ENCODE data around the gene AMDHD2.
A peak's percentile ranks its signal among the peaks of the same experiment; 100 is the strongest.

Gene AMDHD2

GRCh38 chr16:2514333-2515179, 5.6 kb upstream of the AMDHD2 start:
- peaks cover 4% of the 10 kb centered on the region for H3K36me3 ChIP-seq (ENCODE audit: insufficient read depth, low read length)
- peak overlapping the region; percentile 90 for H3K27ac ChIP-seq (ENCODE audit: low read depth, low read length)
- H3K4me1 ChIP-seq (ENCODE audit: insufficient read depth, low read length): peaks cover 69% of the 10 kb centered on the region
- H3K9me3 ChIP-seq (ENCODE audit: low read length): no peaks in the 10 kb centered on the region
- H3K4me3 ChIP-seq (ENCODE audit: low read depth in 1 of 2, low read length in 2 of 2): peak overlapping the region; percentile 90 to 95
- H3K9ac ChIP-seq (ENCODE audit: low read length): peak overlapping the region; percentile 99
- no peaks in the 10 kb centered on the region for H3K27me3 ChIP-seq (ENCODE audit: control insufficient read depth in 1 of 2, insufficient read depth in 2 of 2, low read length in 2 of 2)

- no peaks in the 10 kb centered on the region for H3K27me3 ChIP-seq (ENCODE audit: control insufficient read depth in 1 of 2, insufficient read depth in 2 of 2, low read length in 2 of 2)
- H3K9me3 ChIP-seq (ENCODE audit: low read length): no peaks in the 10 kb centered on the region
- H3K36me3 ChIP-seq (ENCODE audit: insufficient read depth, low read length): peaks cover 4% of the 10 kb centered on the region
- peak overlapping the region; percentile 90 for H3K27ac ChIP-seq (ENCODE audit: low read depth, low read length)
- peaks cover 70% of the 10 kb centered on the region for H3K4me1 ChIP-seq (ENCODE audit: insufficient read depth, low read length)
- H3K9ac ChIP-seq (ENCODE audit: low read length): peak overlapping the region; percentile 99
- H3K4me3 ChIP-seq (ENCODE audit: low read depth in 1 of 2, low read length in 2 of 2): peak overlapping the region; percentile 90 to 95
Observed at GRCh38 chr16:2515180-2515851, 4.9 kb upstream of the AMDHD2 start.

GRCh38 chr16:2516391-2517240, 3.6 kb upstream of the AMDHD2 start:
- peak overlapping the region; percentile 54 for H3K27ac ChIP-seq (ENCODE audit: low read depth, low read length)
- H3K36me3 ChIP-seq (ENCODE audit: insufficient read depth, low read length): peaks cover 4% of the 10 kb centered on the region

GRCh38 chr16:2517954-2518605, 2.1 kb upstream of the AMDHD2 start:
- Histone ChIP-seq H3K4me3 (ENCODE audit: low read depth in 1 of 2, low read length in 2 of 2) (peak overlapping the region in 1 of 2 donors; percentile 10), H3K9ac (ENCODE audit: low read length) (no peak overlapping the region), H3K4me1 (ENCODE audit: insufficient read depth, low read length) (peaks cover 59% of the 10 kb centered on the region), H3K27ac (ENCODE audit: low read depth, low read length) (peak overlapping the region; percentile 64), H3K9me3 (ENCODE audit: low read length) (no peaks in the 10 kb centered on the region), H3K36me3 (ENCODE audit: insufficient read depth, low read length) (peaks cover 7% of the 10 kb centered on the region), H3K27me3 (ENCODE audit: control insufficient read depth in 1 of 2, insufficient read depth in 2 of 2, low read length in 2 of 2) (no peaks in the 10 kb centered on the region)

More at GRCh38 chr16:2516391-2517240, 3.6 kb upstream of the AMDHD2 start:
- no peaks in the 10 kb centered on the region for H3K27me3 ChIP-seq (ENCODE audit: control insufficient read depth in 1 of 2, insufficient read depth in 2 of 2, low read length in 2 of 2)
- H3K4me3 ChIP-seq (ENCODE audit: low read depth in 1 of 2, low read length in 2 of 2): peak overlapping the region in 1 of 2 donors; percentile 25
- no peaks in the 10 kb centered on the region for H3K9me3 ChIP-seq (ENCODE audit: low read length)
- H3K4me1 ChIP-seq (ENCODE audit: insufficient read depth, low read length): peaks cover 70% of the 10 kb centered on the region
- no peak overlapping the region for H3K9ac ChIP-seq (ENCODE audit: low read length)

- H3K9me3 ChIP-seq (ENCODE audit: low read length): no peaks in the 10 kb centered on the region
- peak overlapping the region; percentile 64 for H3K27ac ChIP-seq (ENCODE audit: low read depth, low read length)
- no peak overlapping the region for H3K9ac ChIP-seq (ENCODE audit: low read length)
- no peaks in the 10 kb centered on the region for H3K27me3 ChIP-seq (ENCODE audit: control insufficient read depth in 1 of 2, insufficient read depth in 2 of 2, low read length in 2 of 2)
- H3K4me3 ChIP-seq (ENCODE audit: low read depth in 1 of 2, low read length in 2 of 2): peak overlapping the region in 1 of 2 donors; percentile 10
- peaks cover 56% of the 10 kb centered on the region for H3K4me1 ChIP-seq (ENCODE audit: insufficient read depth, low read length)
- H3K36me3 ChIP-seq (ENCODE audit: insufficient read depth, low read length): peaks cover 14% of the 10 kb centered on the region
Observed at GRCh38 chr16:2518823-2519710, 1.1 kb upstream of the AMDHD2 start.

- Histone ChIP-seq H3K9me3 (ENCODE audit: low read length) (no peaks in the 10 kb centered on the region), H3K4me1 (ENCODE audit: insufficient read depth, low read length) (peaks cover 56% of the 10 kb centered on the region)
Observed at GRCh38 chr16:2519711-2520080, 475 bp upstream of the AMDHD2 start.

GRCh38 chr16:2520784-2521531, 787 bp downstream of the AMDHD2 start:
- H3K9ac ChIP-seq (ENCODE audit: low read length): peak overlapping the region; percentile 39
- no peaks in the 10 kb centered on the region for H3K9me3 ChIP-seq (ENCODE audit: low read length)
- peaks cover 23% of the 10 kb centered on the region for H3K36me3 ChIP-seq (ENCODE audit: insufficient read depth, low read length)
- peaks cover 45% of the 10 kb centered on the region for H3K4me1 ChIP-seq (ENCODE audit: insufficient read depth, low read length)
- H3K4me3 ChIP-seq (ENCODE audit: low read depth in 1 of 2, low read length in 2 of 2): peak overlapping the region; percentile 37 to 55
- H3K27me3 ChIP-seq (ENCODE audit: control insufficient read depth in 1 of 2, insufficient read depth in 2 of 2, low read length in 2 of 2): no peaks in the 10 kb centered on the region
- no peak overlapping the region for H3K27ac ChIP-seq (ENCODE audit: low read depth, low read length)

More at GRCh38 chr16:2519711-2520080, 475 bp upstream of the AMDHD2 start:
- Histone ChIP-seq H3K27ac (ENCODE audit: low read depth, low read length) (peak overlapping the region; percentile 64), H3K27me3 (ENCODE audit: control insufficient read depth in 1 of 2, insufficient read depth in 2 of 2, low read length in 2 of 2) (no peaks in the 10 kb centered on the region), H3K4me3 (ENCODE audit: low read depth in 1 of 2, low read length in 2 of 2) (no peak overlapping the region), H3K9ac (ENCODE audit: low read length) (no peak overlapping the region), H3K36me3 (ENCODE audit: insufficient read depth, low read length) (peaks cover 21% of the 10 kb centered on the region)

GRCh38 chr16:2523801-2524231, 3.6 kb downstream of the AMDHD2 start:
- Histone ChIP-seq H3K27me3 (ENCODE audit: control insufficient read depth in 1 of 2, insufficient read depth in 2 of 2, low read length in 2 of 2) (no peaks in the 10 kb centered on the region), H3K36me3 (ENCODE audit: insufficient read depth, low read length) (peaks cover 27% of the 10 kb centered on the region), H3K4me3 (ENCODE audit: low read depth in 1 of 2, low read length in 2 of 2) (no peak overlapping the region), H3K9ac (ENCODE audit: low read length) (no peak overlapping the region), H3K9me3 (ENCODE audit: low read length) (no peaks in the 10 kb centered on the region), H3K27ac (ENCODE audit: low read depth, low read length) (no peak overlapping the region), H3K4me1 (ENCODE audit: insufficient read depth, low read length) (peaks cover 16% of the 10 kb centered on the region)

GRCh38 chr16:2524339-2524938, 4.3 kb downstream of the AMDHD2 start:
- Histone ChIP-seq H3K9me3 (ENCODE audit: low read length) (no peaks in the 10 kb centered on the region), H3K4me1 (ENCODE audit: insufficient read depth, low read length) (peaks cover 10% of the 10 kb centered on the region), H3K27ac (ENCODE audit: low read depth, low read length) (no peak overlapping the region), H3K9ac (ENCODE audit: low read length) (no peak overlapping the region), H3K36me3 (ENCODE audit: insufficient read depth, low read length) (peaks cover 28% of the 10 kb centered on the region), H3K27me3 (ENCODE audit: control insufficient read depth in 1 of 2, insufficient read depth in 2 of 2, low read length in 2 of 2) (no peaks in the 10 kb centered on the region), H3K4me3 (ENCODE audit: low read depth in 1 of 2, low read length in 2 of 2) (no peak overlapping the region)
